Mesenchymal stem cell (in vitro differentiated cells and primary cell): ENCODE results near the gene ODF2.
A peak's percentile ranks its signal among the peaks of the same experiment; 100 is the strongest.

ENCODE experiments used
- DNase-seq: peaks from one replicate; pipeline ENCODE4 v3.0.0-alpha.2; 2013
- H2AFZ ChIP-seq: one replicate; pipeline ENCODE4 v1.6.1; 2013; ENCODE audit warnings: low read depth, mild to moderate bottlenecking, control low read depth, inconsistent platforms, low read length, moderate library complexity
- H2AK5ac ChIP-seq: 2 replicates; pipeline ENCODE4 v1.6.1; 2013; ENCODE audit warnings: low read length, moderate library complexity, mild to moderate bottlenecking, inconsistent platforms; ENCODE audit not compliant: severe bottlenecking
- H2BK120ac ChIP-seq: one replicate; pipeline ENCODE4 v1.6.1; 2013; ENCODE audit warnings: low read depth, mild to moderate bottlenecking, inconsistent platforms, low read length, moderate library complexity
- H2BK12ac ChIP-seq, 2 experiments: one replicate each; pipeline ENCODE4 v1.6.1; 2013; ENCODE audit warnings: inconsistent platforms in 2 of 2, low read length in 2 of 2, mild to moderate bottlenecking in 2 of 2, moderate library complexity in 2 of 2, control low read depth in 1 of 2
- H2BK15ac ChIP-seq: one replicate; pipeline ENCODE4 v1.6.1; 2013; ENCODE audit warnings: mild to moderate bottlenecking, low read depth, inconsistent platforms; ENCODE audit not compliant: poor library complexity, severe bottlenecking
- H2BK5ac ChIP-seq: 2 replicates; pipeline ENCODE4 v1.6.1; 2013; ENCODE audit warnings: low read depth, mild to moderate bottlenecking, low read length, control low read depth, inconsistent platforms; ENCODE audit not compliant: poor library complexity, severe bottlenecking
- H3K14ac ChIP-seq, 2 experiments: one replicate each; pipeline ENCODE4 v1.6.1; 2013; ENCODE audit warnings: inconsistent platforms in 2 of 2, low read length in 2 of 2, control low read depth in 1 of 2, mild to moderate bottlenecking in 1 of 2, moderate library complexity in 1 of 2
- H3K18ac ChIP-seq, 2 experiments: one replicate each; pipeline ENCODE4 v1.6.1; 2013; ENCODE audit warnings: inconsistent platforms in 2 of 2, low read length in 2 of 2, control low read depth in 1 of 2, low read depth in 1 of 2, mild to moderate bottlenecking in 1 of 2
- H3K23ac ChIP-seq, 2 experiments: one replicate each; pipeline ENCODE4 v1.6.1; 2013; ENCODE audit warnings: inconsistent platforms in 2 of 2, low read length in 2 of 2, mild to moderate bottlenecking in 2 of 2, moderate library complexity in 2 of 2, control low read depth in 1 of 2
- H3K27ac ChIP-seq: 2 replicates; pipeline ENCODE4 v1.5.1; 2013; ENCODE audit warnings: mild to moderate bottlenecking, moderate library complexity, low read length, control low read depth, inconsistent platforms; ENCODE audit not compliant: poor library complexity, severe bottlenecking
- H3K27me3 ChIP-seq, 2 experiments: 2 replicates each; pipeline versions ENCODE4 v1.6.1 to v1.7.0; 2013; ENCODE audit warnings: low read length in 2 of 2, mild to moderate bottlenecking in 2 of 2, moderate library complexity in 2 of 2, control low read depth in 1 of 2, inconsistent platforms in 1 of 2; ENCODE audit not compliant: control insufficient read depth in 1 of 2, insufficient read depth in 1 of 2
- H3K36me3 ChIP-seq, 2 experiments: 2 replicates each; pipeline versions ENCODE4 v1.6.1 to v1.7.0; 2013; ENCODE audit warnings: low read length in 2 of 2, control low read depth in 1 of 2, inconsistent platforms in 1 of 2, low read depth in 1 of 2, mild to moderate bottlenecking in 1 of 2; ENCODE audit not compliant: insufficient read depth in 2 of 2, control insufficient read depth in 1 of 2
- H3K4ac ChIP-seq, 2 experiments: one replicate each; pipeline ENCODE4 v1.6.1; 2013; ENCODE audit warnings: inconsistent platforms in 2 of 2, low read length in 2 of 2, mild to moderate bottlenecking in 2 of 2, moderate library complexity in 2 of 2, control low read depth in 1 of 2, low read depth in 1 of 2
- H3K4me1 ChIP-seq: 2 replicates; pipeline ENCODE4 v1.6.1; 2013; ENCODE audit warnings: low read depth, low read length, control low read depth; ENCODE audit not compliant: control insufficient read depth, insufficient read depth
- H3K4me2 ChIP-seq: 2 replicates; pipeline ENCODE4 v1.6.1; 2013; ENCODE audit warnings: low read length, mild to moderate bottlenecking, inconsistent platforms; ENCODE audit not compliant: poor library complexity, severe bottlenecking
- H3K4me3 ChIP-seq, 2 experiments: 2 replicates each; pipeline versions ENCODE4 v1.5.1 to v1.7.0; 2013; ENCODE audit warnings: low read length in 2 of 2, mild to moderate bottlenecking in 2 of 2, control low read depth in 1 of 2, low read depth in 1 of 2; ENCODE audit not compliant: insufficient read depth in 1 of 2
- H3K79me1 ChIP-seq: replicated peaks from 2 replicates; pipeline ENCODE4 v1.6.1; 2013; ENCODE audit warnings: mild to moderate bottlenecking, control low read depth, low read length, inconsistent platforms; ENCODE audit not compliant: poor library complexity, severe bottlenecking
- H3K9ac ChIP-seq: 2 replicates; pipeline ENCODE4 v1.7.0; 2013; ENCODE audit warnings: mild to moderate bottlenecking, low read length, moderate library complexity
- H3K9me3 ChIP-seq: 2 replicates; pipeline ENCODE4 v1.7.0; 2013; ENCODE audit warnings: mild to moderate bottlenecking, low read length; ENCODE audit not compliant: control insufficient read depth
- H4K8ac ChIP-seq: one replicate; pipeline ENCODE4 v1.6.1; 2013; ENCODE audit warnings: inconsistent platforms, mild to moderate bottlenecking, low read length, moderate library complexity
- H4K91ac ChIP-seq: one replicate; pipeline ENCODE4 v1.6.1; 2013; ENCODE audit warnings: mild to moderate bottlenecking, low read length, inconsistent platforms
- WGBS: methylation state at CpG from one replicate; pipeline ENCODE4 v1.1.7; 2013; ENCODE audit warnings: mixed read lengths; 5-methylcytosine and 5-hydroxymethylcytosine counted together

The ODF2 gene

DNA sequence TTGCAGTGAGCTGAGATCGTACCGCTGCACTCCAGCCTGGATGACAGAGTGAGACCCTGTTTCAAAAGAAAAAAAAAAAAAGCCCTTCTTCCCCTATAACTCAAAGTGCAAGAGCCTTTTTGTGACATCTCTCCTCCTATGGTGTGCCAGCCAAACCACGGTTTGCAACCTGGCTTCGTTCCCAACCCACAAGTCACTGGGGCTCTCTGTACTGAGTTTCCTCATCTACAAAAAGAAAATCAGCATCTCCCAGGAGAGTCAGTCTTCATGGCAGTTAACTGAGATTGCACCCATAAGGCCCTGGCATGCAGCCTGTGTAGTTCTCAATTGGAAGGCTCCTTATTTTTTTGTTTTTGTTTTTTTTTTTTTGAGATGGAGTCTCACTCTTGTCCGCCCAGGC, 14.8 kb downstream of the ODF2 start:
- Histone ChIP-seq H3K18ac (no peak overlapping the region), H2AK5ac (no peak overlapping the region), H3K4me3 (no peak overlapping the region), H2BK5ac (no peak overlapping the region), H2BK15ac (no peak overlapping the region), H3K9ac (no peak overlapping the region), H3K79me1 (peaks cover 8% of the 10 kb centered on the region), H3K27me3 (no peaks in the 10 kb centered on the region), H4K8ac (no peak overlapping the region), H4K91ac (no peak overlapping the region), H2AFZ (no peak overlapping the region), H2BK12ac (no peak overlapping the region), H2BK120ac (no peak overlapping the region), H3K4ac (no peak overlapping the region), H3K36me3 (peaks cover 43 to 45% of the 10 kb centered on the region in 2 experiments), H3K4me2 (no peak overlapping the region), H3K4me1 (no peaks in the 10 kb centered on the region), H3K9me3 (no peaks in the 10 kb centered on the region), H3K27ac (no peak overlapping the region), H3K14ac (no peak overlapping the region), H3K23ac (no peak overlapping the region)
- peak; percentile 33 for DNase-seq
- WGBS = 92% methylated on average over 5 of the region's 5 CpGs

DNA sequence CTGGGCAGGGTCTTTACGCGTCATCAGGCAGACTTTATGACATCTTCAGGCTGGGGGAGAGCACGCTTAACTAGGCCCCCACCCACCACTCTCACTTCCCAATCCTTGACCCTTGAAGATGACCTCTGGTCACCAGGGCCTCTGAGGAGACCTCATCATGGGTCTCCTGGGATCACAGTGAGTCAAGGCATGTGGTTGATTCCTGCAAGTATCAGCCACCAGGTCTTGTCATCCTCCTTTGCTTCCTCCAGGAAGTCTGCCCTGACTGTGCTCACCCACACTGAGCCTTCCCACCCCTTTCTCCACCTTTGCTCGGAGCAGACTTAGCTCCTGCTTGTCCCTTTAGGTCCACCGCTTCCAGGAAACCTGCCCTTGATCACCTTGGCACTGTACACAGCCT, 17.3 kb downstream of the ODF2 start:
- H3K9ac ChIP-seq = no peak overlapping the region
- no peak overlapping the region for H3K14ac ChIP-seq
- H2AFZ ChIP-seq = no peak overlapping the region
- H2BK15ac ChIP-seq = no peak overlapping the region
- H3K4me3 ChIP-seq = no peak overlapping the region
- no peak overlapping the region for H3K27ac ChIP-seq
- H3K79me1 ChIP-seq = peaks cover 4% of the 10 kb centered on the region
- H3K4me1 ChIP-seq = no peaks in the 10 kb centered on the region
- no peak overlapping the region for H2AK5ac ChIP-seq
- no peak overlapping the region for H3K4ac ChIP-seq
- H3K36me3 ChIP-seq = peaks cover 36 to 40% of the 10 kb centered on the region in 2 experiments
- H2BK120ac ChIP-seq = no peak overlapping the region
- H4K91ac ChIP-seq = no peak overlapping the region
- H3K4me2 ChIP-seq = no peak overlapping the region
- H2BK5ac ChIP-seq = no peak overlapping the region
- H3K18ac ChIP-seq = no peak overlapping the region
- DNase-seq = no peak
- H3K9me3 ChIP-seq = no peaks in the 10 kb centered on the region
- 95% methylated on average over 5 of the region's 5 CpGs for WGBS
- no peaks in the 10 kb centered on the region for H3K27me3 ChIP-seq
- H4K8ac ChIP-seq = no peak overlapping the region
- no peak overlapping the region for H3K23ac ChIP-seq
- H2BK12ac ChIP-seq = no peak overlapping the region

GRCh38 chr9:128475867-128476266, 20.1 kb downstream of the ODF2 start:
- DNase-seq = no peak
- Histone ChIP-seq H3K4ac (no peak overlapping the region), H2AFZ (no peak overlapping the region), H3K4me1 (no peaks in the 10 kb centered on the region), H2AK5ac (no peak overlapping the region), H2BK120ac (no peak overlapping the region), H3K79me1 (peaks cover 4% of the 10 kb centered on the region), H3K4me3 (no peak overlapping the region), H3K27me3 (no peaks in the 10 kb centered on the region), H2BK12ac (no peak overlapping the region), H2BK15ac (no peak overlapping the region), H4K8ac (no peak overlapping the region), H3K9me3 (no peaks in the 10 kb centered on the region), H3K9ac (no peak overlapping the region), H3K4me2 (no peak overlapping the region), H3K14ac (no peak overlapping the region), H3K18ac (no peak overlapping the region), H2BK5ac (no peak overlapping the region), H3K36me3 (peaks cover 37 to 44% of the 10 kb centered on the region in 2 experiments), H4K91ac (no peak overlapping the region), H3K27ac (no peak overlapping the region), H3K23ac (no peak overlapping the region)
- 94% methylated on average over 7 of the region's 7 CpGs for WGBS

DNA sequence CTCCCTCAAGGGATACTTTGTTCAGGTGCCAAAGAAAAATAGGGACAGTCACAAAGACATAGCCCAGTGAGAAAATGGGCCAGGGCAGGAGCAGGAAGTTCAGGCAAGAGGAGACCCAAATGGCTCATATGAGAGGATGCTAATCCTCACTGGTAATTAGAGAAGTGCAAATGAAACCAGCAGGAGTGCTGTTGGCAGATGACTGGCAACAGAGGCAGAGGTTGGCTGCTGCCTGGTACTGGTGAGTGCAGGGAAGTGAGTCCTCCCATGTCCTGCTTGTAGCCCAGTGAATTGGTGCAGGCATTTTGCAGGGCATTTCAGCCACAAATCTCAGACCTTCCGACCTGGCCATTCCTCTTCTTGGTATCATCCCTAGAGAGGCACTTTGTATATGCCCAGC, 23.5 kb downstream of the ODF2 start:
- DNase-seq = no peak
- Histone ChIP-seq H3K4me3 (no peak overlapping the region), H3K27me3 (no peaks in the 10 kb centered on the region), H2BK120ac (no peak overlapping the region), H3K36me3 (peaks cover 39 to 52% of the 10 kb centered on the region in 2 experiments), H2BK12ac (no peak overlapping the region), H3K27ac (no peak overlapping the region), H3K4me1 (no peaks in the 10 kb centered on the region), H3K23ac (no peak overlapping the region), H2BK5ac (no peak overlapping the region), H3K9me3 (no peaks in the 10 kb centered on the region), H3K4ac (no peak overlapping the region), H2AFZ (no peak overlapping the region), H3K4me2 (no peak overlapping the region), H3K18ac (no peak overlapping the region), H4K91ac (no peak overlapping the region), H3K14ac (no peak overlapping the region), H3K9ac (no peak overlapping the region), H4K8ac (no peak overlapping the region), H2BK15ac (no peak overlapping the region), H3K79me1 (peaks cover 1% of the 10 kb centered on the region), H2AK5ac (no peak overlapping the region)
- 100% methylated on average over 1 of the region's 1 CpG for WGBS
